Measurements from ENCODE around the gene AKT2.

AKT2 gene

DNA sequence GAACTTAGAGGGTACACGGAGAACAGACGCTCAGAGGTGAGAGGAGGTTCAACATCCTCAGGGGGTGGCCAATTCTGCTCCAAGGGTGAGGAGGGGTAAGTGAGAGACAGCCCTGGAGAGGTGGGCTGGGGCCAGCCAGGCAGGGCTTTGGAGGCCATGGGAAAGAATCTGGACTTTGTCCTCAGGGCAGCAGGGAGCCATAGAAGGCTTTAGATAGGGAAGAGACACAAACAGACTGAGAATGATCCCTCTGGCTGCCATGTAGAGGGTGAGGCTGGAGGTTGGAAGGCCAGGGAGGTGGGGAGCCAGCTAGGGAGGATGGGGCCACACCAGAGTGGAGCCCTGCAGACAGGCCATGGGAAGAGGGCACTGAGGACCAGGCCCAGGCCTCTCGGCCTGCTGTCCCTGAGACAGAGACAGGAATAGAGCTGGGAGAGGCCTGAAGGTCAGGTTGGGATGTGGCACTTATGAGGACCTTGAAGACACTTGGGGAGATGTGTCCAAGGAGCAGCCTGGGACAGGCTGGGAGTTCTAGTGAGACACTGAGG, 29.5 kb downstream of the AKT2 start:
- Mint-ChIP-seq H3K4me3 (no peak overlapping the region), H3K4me1 (ENCODE audit: low read depth) (peaks cover 25% of the 10 kb centered on the region), H3K9me3 (no peaks in the 10 kb centered on the region), H3K27me3 (no peaks in the 10 kb centered on the region), H3K27ac (peak overlapping the region; percentile 36), H3K36me3 (ENCODE audit: low read depth) (peaks cover 36% of the 10 kb centered on the region)

DNA sequence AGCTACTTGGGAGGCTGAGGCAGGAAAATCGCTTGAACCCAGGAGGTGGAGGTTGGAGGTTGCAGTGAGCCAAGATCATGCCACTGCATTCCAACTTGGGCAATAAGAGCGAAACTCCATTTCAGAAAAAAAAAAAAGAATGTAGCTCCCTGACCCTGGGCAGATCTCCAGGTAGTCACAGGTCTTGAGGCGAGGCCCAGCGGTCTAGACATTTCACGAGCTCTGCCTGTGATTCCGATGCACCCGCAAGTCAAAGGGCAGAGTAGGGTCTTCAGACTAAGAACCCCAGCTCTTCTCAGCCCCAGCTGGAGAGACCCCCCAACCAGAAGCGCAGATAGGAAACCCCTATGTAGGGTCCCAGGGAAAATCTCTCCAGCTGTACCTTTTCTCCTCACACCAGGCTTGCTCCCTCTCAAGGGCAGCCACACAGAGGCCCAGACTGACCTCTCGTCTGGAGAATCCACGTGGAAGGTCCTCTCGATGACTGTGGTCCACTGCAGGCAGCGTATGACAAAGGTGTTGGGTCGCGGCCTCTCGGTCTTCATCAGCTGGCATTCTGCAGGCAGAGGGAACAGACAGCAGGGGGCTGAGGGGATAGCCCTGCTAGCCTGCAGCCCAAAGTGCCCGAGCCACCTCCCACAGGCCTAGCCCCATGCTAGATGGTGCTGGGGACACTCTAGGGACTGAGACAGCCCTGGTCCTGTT, 30.3 kb downstream of the AKT2 start:
- H3K4me1 Mint-ChIP-seq (ENCODE audit: low read depth), result peaks cover 23% of the 10 kb centered on the region

DNA sequence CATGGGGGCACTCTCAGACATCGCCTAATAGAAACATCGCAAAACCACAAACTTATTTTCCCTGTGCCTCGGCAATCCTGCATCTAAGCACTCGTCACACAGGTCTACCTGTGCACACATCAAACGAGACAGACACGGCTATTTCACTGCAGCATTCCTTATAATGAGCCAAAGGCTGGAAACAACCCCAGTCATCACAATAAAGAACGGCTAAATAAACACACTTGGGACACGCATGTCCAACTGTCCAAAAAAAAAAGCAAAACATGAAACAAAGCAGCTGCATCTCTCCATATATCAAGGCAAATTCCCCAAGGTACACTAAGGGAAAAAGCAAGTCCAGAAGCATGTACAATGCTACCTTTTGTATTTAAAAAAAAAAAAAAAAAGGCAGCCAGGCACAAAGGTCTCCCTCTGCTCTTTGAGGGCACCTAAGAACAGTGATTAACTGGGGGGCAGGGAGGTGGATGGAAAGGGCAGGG, 31.5 kb downstream of the AKT2 start:
- Mint-ChIP-seq H3K9me3 (no peaks in the 10 kb centered on the region), H3K4me3 (no peak overlapping the region), H3K4me1 (ENCODE audit: low read depth) (peaks cover 16% of the 10 kb centered on the region), H3K27ac (no peak overlapping the region), H3K27me3 (no peaks in the 10 kb centered on the region), H3K36me3 (ENCODE audit: low read depth) (peaks cover 44% of the 10 kb centered on the region)

More for the DNA sequence above, 30.3 kb downstream of the AKT2 start:
- H3K36me3 Mint-ChIP-seq (ENCODE audit: low read depth), result peaks cover 41% of the 10 kb centered on the region
- H3K4me3 Mint-ChIP-seq, result no peak overlapping the region
- H3K27me3 Mint-ChIP-seq, result no peaks in the 10 kb centered on the region
- H3K27ac Mint-ChIP-seq, result no peak overlapping the region
- H3K9me3 Mint-ChIP-seq, result no peaks in the 10 kb centered on the region

DNA sequence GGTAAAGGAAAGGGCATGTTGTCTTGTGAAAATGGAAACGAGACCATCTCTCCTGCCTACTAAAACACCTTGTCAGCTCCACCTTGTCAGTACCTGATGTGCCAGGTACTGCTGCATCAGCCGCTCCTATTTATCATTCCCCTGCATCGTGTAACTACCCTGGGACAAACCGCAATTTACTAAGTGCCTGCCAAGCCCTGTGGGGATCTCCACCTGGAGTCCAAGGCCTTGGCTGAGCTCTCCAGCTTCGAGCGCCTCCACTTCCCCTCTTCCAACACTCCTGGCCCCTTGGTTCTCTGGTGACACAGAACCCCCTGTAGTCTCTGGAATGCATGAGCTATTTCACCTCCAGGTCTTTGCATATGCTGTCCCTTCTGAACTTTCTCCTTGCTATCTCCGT, 32.8 kb downstream of the AKT2 start:
- Mint-ChIP-seq H3K9me3 (no peaks in the 10 kb centered on the region), H3K36me3 (ENCODE audit: low read depth) (peaks cover 44% of the 10 kb centered on the region), H3K4me1 (ENCODE audit: low read depth) (peaks cover 13% of the 10 kb centered on the region), H3K27me3 (no peaks in the 10 kb centered on the region), H3K27ac (no peak overlapping the region), H3K4me3 (no peak overlapping the region)

DNA sequence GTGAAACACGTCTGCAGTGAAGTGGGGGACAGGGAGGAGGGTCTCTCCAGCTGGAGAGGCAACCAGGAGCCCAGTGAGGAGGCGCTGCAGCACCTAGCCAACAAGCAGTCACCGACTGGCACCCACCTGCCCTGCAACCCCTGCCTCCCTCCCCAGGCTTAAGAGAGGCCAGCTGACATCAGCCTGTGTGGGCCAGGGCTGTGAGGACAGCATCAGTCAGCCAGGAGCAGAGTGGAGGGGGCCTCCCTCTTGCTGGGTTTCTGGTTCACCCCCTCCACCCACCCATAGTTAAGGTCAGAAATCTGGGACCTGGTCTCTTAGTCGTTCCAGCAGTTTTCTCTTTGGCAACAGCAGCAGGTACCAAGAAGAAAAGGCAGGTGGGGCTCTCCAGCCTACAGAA, 33.2 kb downstream of the AKT2 start:
- H3K27me3 Mint-ChIP-seq, result no peaks in the 10 kb centered on the region
- no peaks in the 10 kb centered on the region for H3K9me3 Mint-ChIP-seq
- H3K4me1 Mint-ChIP-seq (ENCODE audit: low read depth), result peaks cover 12% of the 10 kb centered on the region
- H3K27ac Mint-ChIP-seq, result peak overlapping the region; percentile 61
- H3K36me3 Mint-ChIP-seq (ENCODE audit: low read depth), result peaks cover 44% of the 10 kb centered on the region
- H3K4me3 Mint-ChIP-seq, result no peak overlapping the region

DNA sequence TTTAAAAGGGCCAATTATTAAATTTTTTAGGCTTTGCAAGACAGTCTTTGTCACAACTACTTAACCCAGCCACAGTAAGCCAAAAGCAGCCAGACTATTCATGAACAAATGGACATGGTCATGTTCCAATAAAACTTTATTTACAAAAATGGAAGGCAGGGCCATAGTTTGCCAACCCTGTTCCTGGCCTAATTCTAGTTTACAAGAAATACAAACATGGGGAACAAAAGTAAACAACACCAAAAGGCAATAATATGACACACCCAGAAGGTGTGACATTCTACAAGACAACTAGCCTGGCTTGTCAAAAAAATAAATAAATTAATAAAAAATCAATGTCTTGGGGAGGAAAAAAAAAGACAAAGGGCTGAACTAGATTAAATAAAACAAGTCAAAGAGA, 33.9 kb downstream of the AKT2 start:
- H3K27me3 Mint-ChIP-seq, result no peaks in the 10 kb centered on the region
- no peak overlapping the region for H3K27ac Mint-ChIP-seq
- no peak overlapping the region for H3K4me3 Mint-ChIP-seq
- peaks cover 44% of the 10 kb centered on the region for H3K36me3 Mint-ChIP-seq (ENCODE audit: low read depth)
- peaks cover 8% of the 10 kb centered on the region for H3K4me1 Mint-ChIP-seq (ENCODE audit: low read depth)
- no peaks in the 10 kb centered on the region for H3K9me3 Mint-ChIP-seq

DNA sequence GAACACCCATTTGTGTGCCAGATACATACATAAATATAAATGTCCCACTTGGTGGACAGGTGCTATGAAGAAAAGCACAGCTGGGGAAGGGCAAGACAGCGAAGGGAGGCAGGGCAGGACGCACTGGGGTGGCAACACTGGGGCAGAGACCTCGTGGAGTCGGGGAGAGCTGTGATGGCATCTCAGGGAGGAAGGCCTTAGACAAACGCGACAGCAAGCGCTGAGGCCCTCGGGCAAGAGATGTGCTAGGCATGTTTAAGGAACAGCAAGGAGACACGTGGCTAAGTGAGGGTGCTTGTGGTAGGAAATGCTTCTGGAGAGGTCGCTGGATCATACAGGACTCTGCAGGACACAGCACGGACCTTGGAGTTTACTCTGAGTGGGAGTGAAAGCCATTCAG, 35.4 kb downstream of the AKT2 start:
- Mint-ChIP-seq H3K27ac (peak overlapping the region; percentile 13), H3K4me1 (ENCODE audit: low read depth) (peaks cover 8% of the 10 kb centered on the region), H3K9me3 (no peaks in the 10 kb centered on the region), H3K4me3 (no peak overlapping the region), H3K36me3 (ENCODE audit: low read depth) (peaks cover 29% of the 10 kb centered on the region), H3K27me3 (no peaks in the 10 kb centered on the region)

DNA sequence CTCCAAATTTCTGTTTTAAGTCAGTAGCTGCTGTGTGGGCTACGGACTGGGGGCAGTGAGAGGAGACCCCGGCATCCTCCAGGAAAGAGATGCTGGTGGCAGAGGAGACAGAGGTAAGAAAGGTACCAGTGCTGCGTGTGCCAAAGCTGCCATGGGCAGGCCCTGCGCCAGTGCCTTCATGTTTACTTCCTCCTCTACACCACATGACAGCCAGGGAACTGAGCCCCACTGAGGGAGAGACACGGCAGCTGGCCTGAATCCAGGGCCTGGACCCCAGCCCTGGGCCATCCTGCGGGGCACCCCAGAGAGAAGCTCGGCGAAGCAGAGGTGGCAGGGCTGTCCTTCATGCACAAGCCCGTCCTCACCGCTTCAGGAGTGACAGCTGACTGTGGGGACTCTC, 35.9 kb downstream of the AKT2 start:
- no peak overlapping the region for H3K4me3 Mint-ChIP-seq
- no peak overlapping the region for H3K27ac Mint-ChIP-seq
- H3K27me3 Mint-ChIP-seq, result no peaks in the 10 kb centered on the region
- H3K9me3 Mint-ChIP-seq, result no peaks in the 10 kb centered on the region
- peaks cover 28% of the 10 kb centered on the region for H3K36me3 Mint-ChIP-seq (ENCODE audit: low read depth)
- peaks cover 8% of the 10 kb centered on the region for H3K4me1 Mint-ChIP-seq (ENCODE audit: low read depth)

DNA sequence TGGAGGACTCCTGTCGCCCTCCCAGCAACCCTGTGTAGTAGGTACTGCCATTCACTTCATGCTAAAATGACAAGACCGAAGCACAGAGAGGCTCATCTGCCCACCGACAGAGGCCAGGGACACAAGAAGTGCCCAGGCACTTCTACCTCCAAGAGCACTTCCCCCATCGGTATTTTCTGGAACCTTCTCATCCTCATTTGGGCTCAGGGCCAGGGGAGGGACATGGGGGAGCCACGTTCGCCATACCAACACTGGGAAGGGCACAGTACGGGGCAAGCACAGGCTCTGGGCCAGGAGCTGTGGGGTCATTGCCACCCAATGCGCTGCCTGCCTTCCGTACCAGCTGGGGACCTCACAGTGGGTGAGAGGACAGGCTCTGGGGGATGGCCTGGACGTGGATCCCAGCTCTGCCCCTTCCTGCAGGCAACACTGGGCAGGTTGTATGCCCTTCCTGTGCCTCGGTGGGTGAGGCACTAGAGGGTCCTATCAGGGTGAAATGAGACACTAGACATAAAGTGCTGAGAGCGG, 37.3 kb downstream of the AKT2 start:
- no peak overlapping the region for H3K27ac Mint-ChIP-seq
- no peaks in the 10 kb centered on the region for H3K9me3 Mint-ChIP-seq
- H3K27me3 Mint-ChIP-seq, result no peaks in the 10 kb centered on the region
- peaks cover 8% of the 10 kb centered on the region for H3K4me1 Mint-ChIP-seq (ENCODE audit: low read depth)
- H3K36me3 Mint-ChIP-seq (ENCODE audit: low read depth), result peaks cover 22% of the 10 kb centered on the region
- no peak overlapping the region for H3K4me3 Mint-ChIP-seq

DNA sequence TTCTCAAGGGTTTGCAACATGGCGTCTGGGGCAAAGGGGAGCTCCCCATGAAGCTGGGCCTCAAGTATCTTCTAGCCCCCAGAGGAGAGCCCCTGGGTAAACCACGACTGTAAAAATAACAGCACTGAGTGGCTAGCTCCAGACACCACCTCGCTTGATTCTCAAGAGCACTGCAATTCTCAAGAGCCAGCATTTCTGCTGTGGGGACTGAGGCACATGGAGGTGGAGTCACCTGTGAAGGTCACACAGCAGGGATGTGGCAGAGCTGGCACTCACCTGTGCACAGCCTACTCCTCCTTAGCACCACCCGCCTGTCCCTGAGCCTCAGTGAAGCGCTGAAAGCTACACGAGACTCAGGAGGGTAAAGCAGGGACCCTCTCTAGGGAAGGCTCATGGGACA, 38.0 kb downstream of the AKT2 start:
- Mint-ChIP-seq H3K9me3 (no peaks in the 10 kb centered on the region), H3K4me3 (no peak overlapping the region), H3K4me1 (ENCODE audit: low read depth) (peaks cover 3% of the 10 kb centered on the region), H3K27me3 (no peaks in the 10 kb centered on the region), H3K27ac (no peak overlapping the region), H3K36me3 (ENCODE audit: low read depth) (peaks cover 16% of the 10 kb centered on the region)

DNA sequence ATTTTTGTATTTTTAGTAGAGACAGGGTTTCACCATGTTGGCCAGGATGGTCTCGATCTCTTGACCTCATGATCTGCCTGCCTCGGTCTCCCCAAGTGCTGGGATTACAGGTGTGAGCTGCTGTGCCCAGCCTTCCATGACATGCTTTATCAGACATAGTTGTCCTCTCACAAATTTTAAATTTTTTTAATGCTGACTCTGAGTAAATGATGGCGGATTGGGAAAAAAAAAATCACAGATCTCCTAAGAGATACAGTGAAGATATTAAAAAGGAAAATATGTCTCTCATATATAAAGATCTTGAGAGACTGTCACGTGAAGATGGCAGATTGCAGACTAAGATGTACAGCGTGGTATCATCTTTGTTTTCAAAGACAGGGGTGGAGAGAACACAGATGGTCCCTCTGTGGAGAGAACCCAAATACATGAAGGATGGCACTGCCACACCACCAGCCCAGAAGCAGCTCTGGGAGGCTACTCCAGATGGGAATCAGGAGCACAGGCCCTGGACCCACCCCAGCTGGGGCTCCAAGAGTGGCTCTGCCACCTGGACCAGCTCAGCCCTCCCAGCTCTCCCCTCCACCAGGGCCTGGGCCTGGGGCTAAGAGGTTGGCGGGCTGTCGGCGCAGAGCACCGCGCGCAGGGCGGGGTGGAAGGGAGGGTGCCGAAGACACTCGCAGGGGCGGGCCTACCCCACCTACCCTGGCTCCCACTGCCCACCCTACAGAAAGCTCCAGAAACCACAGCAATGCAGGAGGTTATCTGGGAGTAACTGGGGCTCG, 38.7 kb downstream of the AKT2 start:
- Mint-ChIP-seq H3K27me3 (no peaks in the 10 kb centered on the region), H3K27ac (no peak overlapping the region), H3K4me3 (no peak overlapping the region), H3K4me1 (ENCODE audit: low read depth) (no peaks in the 10 kb centered on the region), H3K36me3 (ENCODE audit: low read depth) (peaks cover 12% of the 10 kb centered on the region), H3K9me3 (no peaks in the 10 kb centered on the region)

DNA sequence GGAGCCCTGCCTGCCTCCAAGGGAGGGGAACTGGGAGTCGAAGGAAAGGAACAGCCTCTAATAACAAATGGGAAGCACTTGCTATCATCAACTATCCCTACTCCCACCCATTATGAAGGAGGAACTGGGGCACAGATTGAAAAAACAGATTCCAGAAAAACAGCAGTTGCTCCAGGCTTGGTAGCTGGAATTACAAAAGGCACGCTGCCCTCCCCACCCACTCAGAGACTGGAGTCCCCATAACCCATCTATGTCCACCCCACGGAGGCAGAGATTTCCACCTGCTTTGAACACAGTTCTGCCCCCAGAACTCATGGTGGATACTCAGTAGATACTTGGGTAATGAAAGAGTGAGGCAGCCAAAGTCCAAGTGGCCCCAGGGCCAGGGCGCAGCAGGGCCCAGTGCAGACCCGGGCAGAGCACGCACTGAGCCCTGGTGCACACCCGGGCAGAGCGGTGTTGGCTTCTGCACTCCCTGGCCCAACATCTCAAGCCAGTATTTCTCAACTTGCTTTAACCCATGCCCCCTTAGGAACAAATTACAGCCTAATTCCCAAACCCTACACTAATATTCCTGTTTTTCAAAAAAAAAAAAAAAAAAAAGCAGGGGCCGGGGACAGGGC, 39.5 kb downstream of the AKT2 start:
- H3K4me1 Mint-ChIP-seq (ENCODE audit: low read depth), result no peaks in the 10 kb centered on the region
- H3K27ac Mint-ChIP-seq, result no peak overlapping the region
- no peaks in the 10 kb centered on the region for H3K27me3 Mint-ChIP-seq
- no peak overlapping the region for H3K4me3 Mint-ChIP-seq
- H3K36me3 Mint-ChIP-seq (ENCODE audit: low read depth), result peaks cover 16% of the 10 kb centered on the region
- no peaks in the 10 kb centered on the region for H3K9me3 Mint-ChIP-seq

DNA sequence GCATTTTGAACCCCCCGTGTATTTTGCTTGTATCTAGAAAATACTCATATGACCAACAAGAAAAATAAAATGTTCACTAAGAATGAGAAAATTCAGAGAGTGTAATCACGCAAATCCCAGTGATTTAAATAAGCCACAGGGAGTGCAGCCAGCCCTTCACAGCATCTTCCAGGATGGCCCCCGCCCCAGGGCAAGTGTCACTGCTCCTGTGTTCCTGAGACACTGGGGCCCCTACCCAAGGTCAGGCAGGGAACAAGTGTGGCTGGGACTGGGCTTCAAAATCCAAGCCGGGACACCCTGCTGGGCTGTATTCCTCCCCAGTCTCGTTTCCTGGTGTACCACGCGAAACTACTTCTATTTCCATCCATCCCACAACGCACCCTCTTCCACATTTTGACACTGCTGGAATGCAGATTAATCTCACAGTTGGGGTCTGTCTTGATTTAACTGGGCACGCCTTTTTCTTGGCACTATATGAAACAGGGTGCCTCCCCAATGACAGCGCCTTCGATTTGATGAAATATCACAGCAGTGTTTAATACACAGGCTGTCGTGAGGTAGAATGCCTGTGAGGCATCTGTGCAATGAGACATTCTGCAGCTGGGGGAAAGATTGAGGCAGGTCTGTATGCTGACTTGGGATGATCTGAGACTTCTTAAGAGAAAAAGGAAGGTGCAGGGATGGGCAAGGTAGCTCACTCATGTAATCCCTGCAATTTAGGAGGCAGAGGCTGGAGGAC, 40.4 kb downstream of the AKT2 start:
- Mint-ChIP-seq H3K27ac (no peak overlapping the region), H3K27me3 (no peaks in the 10 kb centered on the region), H3K36me3 (ENCODE audit: low read depth) (peaks cover 10% of the 10 kb centered on the region), H3K9me3 (no peaks in the 10 kb centered on the region), H3K4me3 (no peak overlapping the region), H3K4me1 (ENCODE audit: low read depth) (no peaks in the 10 kb centered on the region)

DNA sequence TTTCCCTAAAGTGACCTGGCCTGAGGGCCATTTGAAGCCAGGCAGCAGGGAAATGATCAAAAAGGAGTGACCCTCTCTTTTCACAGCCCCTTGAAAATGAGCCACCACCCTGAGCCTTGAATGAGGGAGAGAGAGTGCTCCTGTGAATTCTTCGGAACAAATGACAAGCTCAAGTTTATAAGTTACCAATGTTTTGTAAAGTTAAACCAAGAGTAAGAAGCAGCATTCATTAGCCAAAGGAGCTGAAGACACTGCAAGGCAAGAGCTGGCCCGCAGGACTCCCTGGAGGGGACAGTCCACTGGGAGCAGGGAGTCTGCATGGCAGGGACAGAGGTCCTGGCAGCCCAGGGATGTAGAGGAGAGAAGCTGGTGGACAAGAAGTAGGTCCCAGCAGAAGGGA, 42.0 kb downstream of the AKT2 start:
- Mint-ChIP-seq H3K27ac (no peak overlapping the region), H3K36me3 (ENCODE audit: low read depth) (peaks cover 12% of the 10 kb centered on the region), H3K4me1 (ENCODE audit: low read depth) (no peaks in the 10 kb centered on the region), H3K27me3 (no peaks in the 10 kb centered on the region), H3K4me3 (no peak overlapping the region), H3K9me3 (no peaks in the 10 kb centered on the region)

Measured in stimulated activated naive CD8-positive, alpha-beta T cell treated with anti-CD3 and anti-CD28 coated beads, Interleukin-15, Interleukin-2, amounts not matched to agents 100 ng/mL and 50 ng/mL, for 24 hours (primary cell).